OCI-LY1 (cell line): ENCODE results near the gene VMP1.

Experiments used
- EZH2 ChIP-seq: fragments of 200-600 bp; sonication (generic), shearing (Covaris generic); IDR thresholded peaks from 2 replicates; pipeline ENCODE4 v1.8.0; 2017; ENCODE audit warnings: borderline replicate concordance, mixed run types, mild to moderate bottlenecking, antibody characterized with exemption, low read length, moderate library complexity, mixed read lengths
- TF ChIP-seq, protein P1 (sequence below): fragments of 200-600 bp; sonication (generic), shearing (Covaris generic); IDR thresholded peaks from 2 replicates; pipeline ENCODE4 v1.5.1; 2017; ENCODE audit warnings: mild to moderate bottlenecking, antibody characterized with exemption, low read length, moderate library complexity, mixed read lengths

DNA sequence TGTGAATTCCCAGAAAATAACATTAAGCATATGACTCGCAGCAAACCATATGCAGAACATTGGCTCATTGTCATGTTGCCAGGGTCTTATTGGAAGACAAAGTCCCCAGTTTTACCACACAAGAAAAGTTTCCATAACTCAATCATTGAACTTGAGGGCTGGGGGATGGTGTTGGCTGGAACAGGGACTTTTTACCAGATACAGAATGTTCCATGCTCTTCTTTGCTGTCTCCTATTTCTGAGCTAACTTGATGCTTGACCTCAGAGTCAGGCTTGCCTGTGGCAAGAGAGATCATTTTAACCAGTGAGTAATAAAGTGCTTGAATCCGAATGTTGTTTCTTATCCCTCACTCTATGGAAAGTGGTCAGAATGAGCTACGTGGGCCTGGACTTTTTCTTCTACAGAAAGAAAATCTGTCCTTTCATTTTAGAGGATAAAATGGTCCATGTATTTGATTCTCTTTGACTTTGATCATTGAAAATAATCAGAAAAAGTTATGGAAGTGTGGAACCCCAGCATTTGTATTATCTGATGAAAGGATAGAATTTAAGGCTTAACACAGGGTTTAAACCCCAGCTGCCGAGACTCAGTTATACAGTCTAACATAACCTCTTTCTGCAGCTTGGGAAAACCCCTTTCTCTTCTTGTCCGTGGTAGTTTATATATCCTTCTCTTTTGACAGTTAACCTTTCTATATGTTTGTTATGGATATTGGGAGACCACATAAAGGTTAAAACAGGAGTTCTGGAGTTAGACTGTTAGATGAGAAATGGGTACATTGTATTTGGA is 118.3 kb downstream of the VMP1 start:
- TF ChIP-seq, protein P1, sequence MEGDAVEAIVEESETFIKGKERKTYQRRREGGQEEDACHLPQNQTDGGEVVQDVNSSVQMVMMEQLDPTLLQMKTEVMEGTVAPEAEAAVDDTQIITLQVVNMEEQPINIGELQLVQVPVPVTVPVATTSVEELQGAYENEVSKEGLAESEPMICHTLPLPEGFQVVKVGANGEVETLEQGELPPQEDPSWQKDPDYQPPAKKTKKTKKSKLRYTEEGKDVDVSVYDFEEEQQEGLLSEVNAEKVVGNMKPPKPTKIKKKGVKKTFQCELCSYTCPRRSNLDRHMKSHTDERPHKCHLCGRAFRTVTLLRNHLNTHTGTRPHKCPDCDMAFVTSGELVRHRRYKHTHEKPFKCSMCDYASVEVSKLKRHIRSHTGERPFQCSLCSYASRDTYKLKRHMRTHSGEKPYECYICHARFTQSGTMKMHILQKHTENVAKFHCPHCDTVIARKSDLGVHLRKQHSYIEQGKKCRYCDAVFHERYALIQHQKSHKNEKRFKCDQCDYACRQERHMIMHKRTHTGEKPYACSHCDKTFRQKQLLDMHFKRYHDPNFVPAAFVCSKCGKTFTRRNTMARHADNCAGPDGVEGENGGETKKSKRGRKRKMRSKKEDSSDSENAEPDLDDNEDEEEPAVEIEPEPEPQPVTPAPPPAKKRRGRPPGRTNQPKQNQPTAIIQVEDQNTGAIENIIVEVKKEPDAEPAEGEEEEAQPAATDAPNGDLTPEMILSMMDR = no peak
- no peak for TF ChIP-seq EZH2
